Esophagus (tissue), 2 donors: ENCODE results near the gene BARX2. TPM values are rescaled to one million over a fixed set of nuclear protein-coding genes. Genes with fewer than 3 reads are reported as not detected.
A peak's percentile ranks its signal among the peaks of the same experiment; 100 is the strongest.

Experiments used
- H3K27ac ChIP-seq, 2 donors: one replicate each; pipeline ENCODE4 v1.5.1; 2013; ENCODE audit warnings: low read depth in 2 of 2, mild to moderate bottlenecking in 2 of 2, inconsistent platforms in 1 of 2, low read length in 1 of 2, moderate library complexity in 1 of 2
- H3K27me3 ChIP-seq, 2 donors: one replicate each; pipeline ENCODE4 v1.6.1; 2013; ENCODE audit warnings: low read length in 2 of 2, control low read depth in 1 of 2, mild to moderate bottlenecking in 1 of 2; ENCODE audit not compliant: insufficient read depth in 2 of 2, control insufficient read depth in 1 of 2
- H3K36me3 ChIP-seq, 2 donors: one replicate each; pipeline ENCODE4 v1.6.1; 2013; ENCODE audit warnings: low read length in 1 of 2; ENCODE audit not compliant: control insufficient read depth in 2 of 2, insufficient read depth in 2 of 2
- H3K4me1 ChIP-seq, 2 donors: one replicate each; pipeline ENCODE4 v1.6.1; 2013; ENCODE audit warnings: low read length in 1 of 2; ENCODE audit not compliant: control insufficient read depth in 2 of 2, insufficient read depth in 2 of 2
- H3K4me3 ChIP-seq, 2 donors: one replicate each; pipeline ENCODE4 v1.5.1; 2013; ENCODE audit warnings: low read length in 2 of 2, mild to moderate bottlenecking in 2 of 2, low read depth in 1 of 2, moderate library complexity in 1 of 2
- H3K9me3 ChIP-seq, 2 donors: one replicate each; pipeline ENCODE4 v1.6.1; 2013; ENCODE audit warnings: mild to moderate bottlenecking in 2 of 2, low read depth in 1 of 2, low read length in 1 of 2, moderate library complexity in 1 of 2; ENCODE audit not compliant: control insufficient read depth in 2 of 2, insufficient read depth in 1 of 2
- whole genome bisulfite sequencing, 2 donors: extraction: QIAGEN DNeasy Blood & Tissue Kit; methylation state at CpG; one replicate each; pipeline ENCODE4 v1.1.7; 2013; 5-methylcytosine and 5-hydroxymethylcytosine counted together
- polyA plus RNA-seq, 2 donors: library from polyadenylated mRNA; stranded (reverse); fragments of 200-250 nt; gene quantifications; one replicate each; pipeline ENCODE4 v1.2.3, GENCODE V29; 2013
- donor health status: healthy with polysubstance abuse.
- donor health status: Bipolar disorder and iron deficiency.

BARX2 gene
- polyA plus RNA-seq, 2 donors = 85.2 to 102 TPM

DNA sequence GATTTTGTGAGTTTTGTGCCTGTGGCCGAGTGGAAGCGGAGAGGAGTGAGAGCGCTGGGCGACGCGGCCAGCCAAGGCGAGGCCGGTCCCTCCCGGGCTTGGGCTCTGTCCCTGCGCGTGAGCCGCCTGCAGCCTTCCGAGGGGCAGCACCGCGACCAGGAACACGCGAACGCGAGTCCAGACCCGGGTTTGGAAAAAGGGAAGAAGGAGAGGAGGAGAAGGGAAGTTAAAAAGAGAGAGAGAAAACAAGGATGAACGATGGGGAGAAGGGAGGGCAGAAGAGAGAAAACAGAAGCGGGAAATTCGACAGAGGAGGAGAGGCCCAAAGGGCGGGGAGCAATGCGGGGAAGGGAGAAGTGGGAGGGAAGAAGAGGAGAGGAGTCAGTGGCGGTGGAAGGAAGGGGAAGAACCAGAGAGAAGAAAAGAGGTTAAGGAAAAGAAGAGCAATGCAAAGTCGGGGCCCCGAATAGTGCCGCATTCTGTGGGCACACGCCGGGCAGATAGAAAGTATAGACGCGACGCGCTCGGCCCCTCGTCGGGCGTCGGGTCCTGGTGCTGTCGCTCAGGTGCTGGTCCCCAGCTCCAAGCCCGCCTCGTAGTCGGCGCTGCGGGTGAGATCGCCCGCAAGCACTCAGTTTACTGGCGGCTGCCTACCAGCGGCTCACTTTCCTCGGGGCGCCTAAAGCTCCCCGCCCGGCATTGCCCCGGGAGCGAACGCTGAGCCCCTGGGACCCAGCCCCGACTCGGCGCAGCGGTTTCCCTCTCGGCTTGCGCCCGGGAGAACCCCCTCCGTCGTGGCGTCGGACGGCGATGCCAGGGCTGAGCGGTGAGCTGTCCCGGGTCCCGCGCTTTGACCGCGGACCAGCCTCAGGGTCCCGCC lies 2.8 kb upstream of the BARX2 start:
- H3K27me3 ChIP-seq = peaks cover 0 to 4% of the 10 kb centered on the region in 2 donors
- 11 to 19% methylated on average over 61 to 77 of the region's 77 CpGs for WGBS, 2 donors

DNA sequence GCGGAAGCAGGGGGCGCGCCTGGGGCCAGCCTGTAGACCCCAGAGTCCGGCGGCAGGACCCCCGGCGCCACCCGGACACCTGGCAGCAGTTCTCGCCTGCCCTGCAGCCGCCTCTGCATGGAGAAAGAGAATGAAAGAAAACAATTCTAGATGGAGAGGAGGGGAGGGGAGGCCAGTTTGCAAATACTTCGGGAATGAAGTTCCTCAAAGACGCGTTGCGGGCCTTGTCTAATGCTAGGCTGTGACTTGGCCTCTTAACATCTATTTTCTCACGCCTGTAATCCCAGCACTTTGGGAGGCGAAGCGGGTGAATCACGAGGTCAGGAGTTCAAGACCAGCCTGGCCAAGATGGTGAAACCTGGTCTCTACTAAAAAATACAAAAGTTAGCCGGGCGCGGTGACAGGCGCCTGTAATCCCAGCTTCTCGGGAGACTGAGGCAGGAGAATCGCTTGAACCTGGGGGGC lies 2.1 kb upstream of the BARX2 start:
- H3K4me3 ChIP-seq = peak overlapping the region; percentile 64 to 70
- 4 to 7% methylated on average over 24 of the region's 24 CpGs for WGBS, 2 donors
- peaks cover 0 to 7% of the 10 kb centered on the region in 2 donors for H3K4me1 ChIP-seq
- no peaks in the 10 kb centered on the region for H3K9me3 ChIP-seq
- peak overlapping the region; percentile 88 to 94 for H3K27ac ChIP-seq
- H3K27me3 ChIP-seq = peaks cover 0 to 4% of the 10 kb centered on the region in 2 donors
- H3K36me3 ChIP-seq = no peaks in the 10 kb centered on the region

More for the DNA sequence above, 2.8 kb upstream of the BARX2 start:
- Histone ChIP-seq H3K9me3 (no peaks in the 10 kb centered on the region), H3K4me1 (peaks cover 0 to 7% of the 10 kb centered on the region in 2 donors), H3K4me3 (peak overlapping the region; percentile 64 to 70), H3K36me3 (no peaks in the 10 kb centered on the region), H3K27ac (peak overlapping the region; percentile 88 to 94)

DNA sequence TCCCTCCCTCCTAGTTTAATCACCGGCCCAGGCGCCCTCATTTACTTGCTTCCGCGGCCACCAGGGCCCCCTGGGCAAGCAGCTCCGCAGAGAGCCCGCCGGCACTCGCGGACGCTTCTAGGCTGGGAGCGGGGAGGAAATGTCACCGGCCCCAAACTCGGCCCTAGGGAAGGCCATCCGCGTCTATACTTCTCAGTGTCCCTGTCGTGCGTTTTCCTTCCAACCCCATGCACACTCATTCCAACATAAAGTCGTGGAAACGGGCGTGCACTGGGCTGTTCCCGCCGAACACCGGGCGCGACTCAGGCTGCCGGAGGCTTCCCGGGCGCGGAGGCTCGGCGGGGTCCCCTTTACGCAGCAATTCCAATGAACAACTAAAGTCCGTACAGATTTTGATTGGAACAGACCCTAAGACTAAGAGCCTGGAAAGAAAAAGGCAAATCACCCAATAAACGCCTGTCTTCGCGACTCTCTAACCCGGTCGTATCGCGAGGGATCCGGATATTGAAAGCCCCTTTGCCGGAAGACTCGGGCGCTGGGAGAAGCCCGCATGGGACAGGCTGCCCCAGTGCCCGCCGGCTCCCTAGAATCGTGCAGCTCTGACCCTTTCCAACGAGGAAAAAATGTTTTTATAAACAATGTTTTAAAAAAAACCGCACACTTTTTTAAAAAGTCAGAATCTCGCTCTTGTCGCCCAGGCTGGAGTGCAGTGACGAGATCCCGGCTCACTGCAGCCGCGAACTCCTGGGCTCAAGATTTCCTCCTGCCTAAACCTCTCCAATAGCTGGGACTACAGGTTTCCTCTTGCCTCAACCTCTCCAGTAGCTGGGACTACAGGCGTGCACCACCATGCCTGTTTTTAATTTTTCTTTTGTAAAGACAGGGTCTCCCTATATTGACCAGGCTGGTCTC lies 1.3 kb upstream of the BARX2 start:
- Histone ChIP-seq H3K27ac (peak overlapping the region; percentile 88 to 94), H3K36me3 (no peaks in the 10 kb centered on the region), H3K27me3 (peaks cover 0 to 4% of the 10 kb centered on the region in 2 donors), H3K9me3 (no peaks in the 10 kb centered on the region), H3K4me1 (peaks cover 0 to 7% of the 10 kb centered on the region in 2 donors), H3K4me3 (peak overlapping the region; percentile 64 to 70)
- WGBS, 2 donors = 3 to 4% methylated on average over 57 of the region's 57 CpGs

DNA sequence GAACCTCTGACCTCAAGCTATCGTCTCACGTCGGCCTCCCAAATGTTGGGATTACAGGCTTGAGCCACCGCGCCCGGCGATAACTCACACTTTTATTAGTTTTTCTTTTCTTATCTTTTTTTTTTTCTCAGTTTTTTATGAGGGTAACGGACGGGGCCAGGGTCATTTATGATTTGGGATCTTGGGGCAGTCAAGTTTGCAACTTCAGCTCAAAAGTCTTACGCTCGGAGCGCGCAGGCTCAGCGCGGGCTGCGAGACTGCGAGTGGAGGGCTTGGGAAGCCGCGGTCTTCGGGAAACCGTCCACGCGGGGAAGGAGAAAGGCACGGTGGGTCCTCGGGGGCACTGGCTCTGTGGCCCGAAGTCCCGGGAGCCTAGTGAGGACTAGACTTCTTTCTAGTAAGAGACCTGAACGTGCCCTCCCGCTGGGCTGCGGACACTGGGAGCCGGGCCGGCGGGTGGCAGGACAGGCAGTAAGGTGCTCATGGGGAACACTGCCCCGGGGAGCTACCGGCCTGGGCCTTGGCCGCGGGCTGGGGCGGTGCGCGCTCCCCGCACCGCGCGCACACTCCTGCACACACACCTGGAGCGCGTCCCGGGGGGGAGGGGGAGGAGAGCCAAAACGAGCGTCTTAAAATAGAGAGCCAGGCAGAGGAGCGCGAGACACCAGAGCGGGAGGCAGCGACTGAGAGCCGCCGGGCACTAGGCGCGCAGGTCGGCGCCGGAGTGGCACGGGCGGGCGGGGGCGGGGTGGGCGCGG lies 476 bp upstream of the BARX2 start:
- Histone ChIP-seq H3K9me3 (no peaks in the 10 kb centered on the region), H3K4me1 (peaks cover 0 to 7% of the 10 kb centered on the region in 2 donors), H3K36me3 (no peaks in the 10 kb centered on the region), H3K4me3 (peak overlapping the region; percentile 70 to 76), H3K27me3 (peaks cover 0 to 4% of the 10 kb centered on the region in 2 donors), H3K27ac (peak overlapping the region; percentile 88 to 94)
- 2 to 3% methylated on average over 59 to 66 of the region's 66 CpGs for WGBS, 2 donors

GRCh38 chr11:129376658-129377341 lies 1.2 kb downstream of the BARX2 start:
- no peaks in the 10 kb centered on the region for H3K36me3 ChIP-seq
- peak overlapping the region; percentile 83 to 94 for H3K27ac ChIP-seq
- peaks cover 0 to 4% of the 10 kb centered on the region in 2 donors for H3K27me3 ChIP-seq
- no peaks in the 10 kb centered on the region for H3K9me3 ChIP-seq
- H3K4me1 ChIP-seq = peaks cover 0 to 3% of the 10 kb centered on the region in 2 donors
- H3K4me3 ChIP-seq = peak overlapping the region; percentile 70 to 76
- WGBS, 2 donors = 42 to 55% methylated on average over 12 of the region's 12 CpGs

DNA sequence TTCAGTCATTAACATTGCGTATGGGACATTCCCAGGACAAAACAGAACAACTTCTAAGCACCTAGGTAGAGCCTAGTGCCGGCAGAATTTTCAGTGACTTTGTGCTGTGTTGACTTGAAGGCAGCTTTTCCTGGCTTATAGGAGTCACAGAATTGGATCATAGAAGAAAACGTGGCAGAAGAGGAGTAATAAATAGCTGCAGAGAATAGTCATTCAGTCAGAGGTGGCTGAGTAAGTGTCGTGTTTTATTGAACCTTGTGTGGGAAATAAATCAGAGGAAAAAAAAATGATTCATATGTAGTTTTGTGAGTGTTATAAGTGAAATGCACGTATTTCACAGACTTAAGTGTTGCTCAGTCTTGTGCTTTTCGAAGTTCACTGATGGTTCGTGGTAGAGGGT lies 2.1 kb downstream of the BARX2 start:
- 60 to 63% methylated on average over 7 of the region's 7 CpGs for WGBS, 2 donors
- no peaks in the 10 kb centered on the region for H3K9me3 ChIP-seq
- peak overlapping the region; percentile 34 to 70 for H3K4me3 ChIP-seq
- H3K4me1 ChIP-seq = peaks cover 0 to under 1% of the 10 kb centered on the region in 2 donors
- H3K27ac ChIP-seq = peak overlapping the region; percentile 28 to 58
- peaks cover 0 to 5% of the 10 kb centered on the region in 2 donors for H3K36me3 ChIP-seq
- peaks cover 0 to 4% of the 10 kb centered on the region in 2 donors for H3K27me3 ChIP-seq

DNA sequence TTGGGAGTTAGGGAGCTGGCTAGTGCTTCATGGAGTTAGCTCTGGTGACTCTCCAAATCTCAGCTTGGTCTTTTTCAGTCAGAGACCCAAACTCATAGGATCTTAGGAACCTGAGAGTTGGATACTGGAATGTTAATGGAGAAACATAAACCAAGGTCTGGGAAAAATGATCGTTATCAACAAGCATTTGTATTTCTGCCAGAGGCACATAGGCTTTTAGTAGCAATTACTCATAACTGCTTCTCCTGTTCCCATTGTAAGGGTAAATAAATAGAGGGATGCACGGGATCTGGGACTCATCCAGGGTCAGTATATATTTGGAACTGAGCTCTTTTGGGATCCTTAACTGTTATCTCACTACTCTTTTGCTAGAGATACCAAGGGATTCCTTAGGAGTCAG lies 4.8 kb downstream of the BARX2 start:
- Histone ChIP-seq H3K27me3 (no peaks in the 10 kb centered on the region), H3K4me1 (no peaks in the 10 kb centered on the region), H3K36me3 (peaks cover 0 to 7% of the 10 kb centered on the region in 2 donors), H3K27ac (peak overlapping the region in 1 of 2 donors; percentile 49), H3K9me3 (no peaks in the 10 kb centered on the region), H3K4me3 (no peak overlapping the region)
- WGBS, 2 donors = 32 to 46% methylated on average over 2 of the region's 2 CpGs

- Histone ChIP-seq H3K27me3 (no peaks in the 10 kb centered on the region), H3K27ac (no peak overlapping the region)
- WGBS, 2 donors = 84 to 86% methylated on average over 7 of the region's 7 CpGs
These were observed 6.9 kb downstream of the BARX2 start for GRCh38 chr11:129382583-129382982.

More at GRCh38 chr11:129382583-129382982, 6.9 kb downstream of the BARX2 start:
- no peaks in the 10 kb centered on the region for H3K9me3 ChIP-seq
- no peaks in the 10 kb centered on the region for H3K4me1 ChIP-seq
- H3K4me3 ChIP-seq = no peak overlapping the region
- H3K36me3 ChIP-seq = peaks cover 0 to 7% of the 10 kb centered on the region in 2 donors
